ENCODE data around the gene ELAC2.
"Not testable (repeated sequence)": the region's sequence is repeated elsewhere in the genome, so short reads cannot be mapped to it uniquely, and the experiment has no call there.

Gene ELAC2

GRCh38 chr17:12985431-12986293 lies 32.2 kb downstream of the ELAC2 start:
- no peak for DNase-seq

DNA sequence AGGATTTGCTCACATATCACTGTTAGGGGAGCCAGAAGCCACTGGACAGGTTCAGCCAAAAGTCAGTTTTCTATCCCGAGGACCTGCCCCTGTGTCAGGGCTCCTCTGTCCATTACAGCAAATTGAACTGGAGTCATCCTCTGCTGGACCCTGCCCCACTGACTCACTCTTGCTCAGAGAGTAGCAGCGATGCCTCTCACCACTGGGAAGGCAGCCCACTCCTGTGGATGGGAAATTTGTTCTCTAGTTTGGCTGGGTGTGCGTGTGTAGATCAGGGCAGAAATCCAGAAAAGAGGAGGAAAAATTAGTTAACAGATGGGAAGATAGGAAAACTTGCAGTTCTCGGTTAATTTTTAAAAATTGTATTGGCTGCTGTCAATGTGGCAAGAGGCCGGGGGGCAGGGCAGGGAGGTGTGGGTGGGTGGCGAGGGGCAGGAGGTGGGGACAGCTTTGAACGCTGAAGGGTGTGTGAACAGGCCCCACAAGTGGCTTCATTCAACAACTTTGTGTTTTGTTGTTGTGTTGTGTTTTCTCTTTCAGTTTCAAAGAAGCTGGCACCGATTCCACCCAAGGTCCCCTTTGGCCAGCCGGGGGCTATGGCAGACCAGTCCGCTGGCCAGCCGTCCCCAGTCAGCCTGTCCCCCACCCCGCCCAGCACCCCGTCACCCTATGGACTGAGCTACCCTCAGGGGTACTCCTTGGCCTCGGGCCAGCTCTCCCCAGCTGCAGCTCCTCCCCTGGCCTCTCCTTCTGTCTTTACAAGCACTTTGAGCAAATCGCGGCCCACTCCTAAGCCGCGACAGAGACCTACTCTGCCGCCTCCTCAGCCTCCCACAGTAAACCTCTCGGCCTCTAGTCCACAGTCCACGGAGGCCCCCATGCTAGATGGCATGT lies 33.6 kb downstream of the ELAC2 start:
- DNase-seq: no peak

DNA sequence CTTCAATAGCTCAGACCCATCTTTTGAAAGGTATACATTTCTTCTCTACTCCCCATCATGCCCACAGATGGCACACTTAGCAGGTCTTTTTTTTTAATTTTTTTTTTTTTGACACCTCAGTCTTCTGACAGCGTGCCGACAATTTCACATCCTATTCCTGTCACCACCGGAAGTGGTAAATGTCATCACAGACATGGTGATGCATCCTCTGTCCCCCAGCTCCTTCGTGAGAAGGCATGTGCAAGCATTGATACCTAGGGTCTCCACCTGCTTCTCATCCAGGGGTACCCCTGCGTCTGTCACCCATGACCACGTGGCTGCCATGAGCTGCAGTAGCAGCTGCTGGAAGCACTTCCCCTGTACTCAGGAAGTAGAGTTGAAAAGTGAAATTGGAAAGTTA lies 35.6 kb downstream of the ELAC2 start:
- peak; percentile 22 for DNase-seq

- no peak for DNase-seq
Observed at GRCh38 chr17:12979826-12980500, 37.9 kb downstream of the ELAC2 start.

GRCh38 chr17:12979246-12979645 lies 38.6 kb downstream of the ELAC2 start:
- no peak for DNase-seq

DNA sequence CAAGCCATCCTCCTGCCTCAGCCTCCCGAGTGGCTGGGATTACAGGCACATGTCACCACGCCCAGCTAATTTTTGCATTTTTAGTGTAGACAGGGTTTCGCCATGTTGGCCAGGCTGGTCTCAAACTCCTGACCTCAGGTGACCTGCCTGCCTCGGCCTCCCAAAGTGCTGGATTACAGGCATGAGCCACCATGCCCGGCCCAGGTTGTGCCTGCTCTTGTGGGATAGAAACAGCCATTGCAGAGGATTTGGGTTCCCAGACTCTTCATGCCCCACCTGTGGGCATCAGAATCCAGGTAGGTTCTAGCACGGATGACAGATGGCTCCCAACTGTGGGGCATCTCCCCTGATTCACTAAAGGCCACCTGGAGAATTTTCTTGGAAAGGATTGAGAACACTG lies 39.0 kb downstream of the ELAC2 start:
- not testable (repeated sequence) for DNase-seq

DNA sequence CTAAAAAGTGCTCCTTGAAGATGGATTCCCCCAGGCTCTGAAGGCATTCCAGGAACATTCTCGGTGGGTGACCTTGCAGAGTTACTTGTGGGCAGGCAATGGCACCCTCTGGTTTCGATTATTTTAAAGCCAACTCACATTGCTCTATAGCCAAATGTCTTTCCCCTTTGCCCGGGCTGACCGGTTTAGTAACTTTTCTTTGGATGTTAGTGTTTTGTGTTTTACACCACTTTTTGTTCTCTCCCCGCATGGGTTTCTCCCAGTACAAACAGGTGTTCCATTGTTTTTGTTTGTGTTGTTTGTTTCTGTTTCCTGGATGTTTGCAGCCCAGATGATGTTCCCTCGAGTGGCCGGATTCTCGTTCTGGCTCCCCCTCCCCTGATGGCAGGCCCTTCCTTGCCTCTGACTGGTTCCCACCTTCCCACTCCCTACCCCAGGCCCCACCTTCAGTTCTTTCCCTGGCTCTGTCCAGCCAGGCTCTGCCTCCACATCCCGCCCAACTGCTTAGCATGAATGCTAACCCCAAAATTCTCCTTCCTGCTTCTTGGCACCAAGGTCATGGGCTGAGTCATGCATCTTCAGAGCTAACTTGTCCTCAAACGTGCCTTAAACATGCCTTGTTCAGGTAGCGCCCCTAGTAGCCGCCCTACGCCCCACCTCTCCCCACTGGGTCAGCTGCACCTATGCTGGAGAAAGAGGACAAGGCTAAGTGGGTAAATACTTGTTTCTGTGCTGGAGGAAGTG lies 40.6 kb downstream of the ELAC2 start:
- no peak for DNase-seq

DNA sequence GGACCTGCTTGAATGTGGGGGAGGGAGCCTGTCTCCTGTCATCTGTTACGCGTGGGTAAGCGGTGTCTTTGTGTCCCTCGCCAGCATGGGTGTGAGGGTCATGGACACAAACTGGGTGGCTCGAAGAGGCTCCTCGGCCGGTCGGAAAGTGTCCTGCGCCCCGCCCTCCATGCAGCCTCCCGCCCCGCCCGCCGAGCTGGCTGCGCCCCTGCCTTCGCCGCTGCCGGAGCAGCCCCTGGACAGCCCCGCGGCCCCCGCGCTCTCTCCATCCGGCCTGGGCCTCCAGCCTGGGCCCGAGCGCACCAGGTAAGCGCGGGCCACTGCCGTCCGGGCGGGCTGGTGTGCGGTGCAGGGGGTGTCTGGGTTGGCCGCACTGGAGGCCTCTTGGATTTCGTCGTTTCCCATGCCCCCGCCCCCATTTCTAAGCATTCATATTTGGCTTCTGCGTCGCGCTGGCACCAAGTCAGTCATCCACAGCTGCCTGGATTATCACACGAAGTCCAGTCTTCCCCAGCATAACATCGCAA lies 43.8 kb downstream of the ELAC2 start:
- DNase-seq: no peak

DNA sequence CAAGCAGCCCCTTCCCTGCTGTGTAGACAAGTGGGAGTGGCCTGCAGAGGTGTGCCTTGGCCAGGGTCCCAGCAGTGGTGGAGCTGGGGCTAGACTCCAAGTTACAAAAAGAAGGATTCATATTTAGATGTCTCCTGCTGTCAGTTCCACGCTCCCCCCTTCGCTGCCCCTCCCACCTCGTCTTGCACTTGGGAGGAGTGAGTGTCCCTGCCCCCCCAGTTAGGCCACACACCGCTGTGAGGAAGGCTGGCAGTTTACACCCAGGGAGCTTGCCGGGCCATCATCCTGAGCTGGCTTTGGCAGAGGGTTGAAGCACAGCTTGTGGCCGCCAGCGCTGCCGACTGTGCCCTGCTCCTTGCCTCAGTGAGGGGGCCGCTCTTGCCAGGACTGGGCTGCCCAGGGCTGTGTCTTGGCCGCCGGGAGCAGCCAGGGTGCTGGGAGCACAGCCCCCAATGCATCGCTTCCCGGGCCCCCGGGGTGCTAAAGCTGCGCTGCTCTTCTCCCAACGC lies 44.3 kb downstream of the ELAC2 start:
- no peak for DNase-seq

DNA sequence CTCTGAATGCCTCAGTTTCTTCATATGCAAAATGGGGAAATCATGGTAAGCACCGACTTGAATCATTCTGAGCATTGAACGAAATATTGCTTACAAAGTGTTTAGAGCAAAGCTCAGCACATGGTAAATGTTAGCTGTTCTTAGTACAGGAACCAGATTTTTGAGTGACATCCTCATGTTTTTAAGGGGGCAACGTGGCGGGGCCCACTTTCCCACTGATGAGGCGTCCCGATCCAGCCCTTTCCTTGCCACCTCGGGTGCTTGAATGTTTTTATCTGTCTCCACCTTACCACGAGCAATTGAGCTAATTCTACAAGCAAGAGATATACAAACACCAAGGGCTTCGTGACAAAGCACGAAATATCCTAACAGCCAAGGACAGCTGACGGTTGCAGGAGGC lies 49.9 kb downstream of the ELAC2 start:
- DNase-seq: no peak

- DNase-seq: no peak
Observed at GRCh38 chr17:12966413-12966812, 51.4 kb downstream of the ELAC2 start.

DNA sequence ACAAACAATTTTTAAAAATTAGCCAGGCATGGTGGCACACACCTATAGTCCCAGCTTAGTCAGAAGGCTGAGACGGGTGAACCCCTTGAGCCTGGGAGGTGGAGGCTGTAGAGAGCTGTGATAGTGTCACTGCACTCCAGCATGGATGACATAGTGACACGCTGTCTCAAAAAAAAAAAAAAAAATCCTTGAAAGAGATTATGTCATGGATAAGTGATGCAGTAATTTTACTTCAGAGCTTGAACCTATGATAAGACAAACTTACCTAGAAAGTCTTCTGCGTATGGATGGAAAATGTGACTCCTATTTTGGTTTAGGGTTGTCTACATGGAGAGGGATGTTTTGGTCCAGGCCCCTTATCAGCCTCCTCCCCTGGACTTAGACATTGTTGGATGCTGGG lies 51.8 kb downstream of the ELAC2 start:
- no peak for DNase-seq

- no peak for DNase-seq
Observed at GRCh38 chr17:12964840-12965239, 53.0 kb downstream of the ELAC2 start.

GRCh38 chr17:12964162-12964561 lies 53.7 kb downstream of the ELAC2 start:
- DNase-seq: no peak

DNA sequence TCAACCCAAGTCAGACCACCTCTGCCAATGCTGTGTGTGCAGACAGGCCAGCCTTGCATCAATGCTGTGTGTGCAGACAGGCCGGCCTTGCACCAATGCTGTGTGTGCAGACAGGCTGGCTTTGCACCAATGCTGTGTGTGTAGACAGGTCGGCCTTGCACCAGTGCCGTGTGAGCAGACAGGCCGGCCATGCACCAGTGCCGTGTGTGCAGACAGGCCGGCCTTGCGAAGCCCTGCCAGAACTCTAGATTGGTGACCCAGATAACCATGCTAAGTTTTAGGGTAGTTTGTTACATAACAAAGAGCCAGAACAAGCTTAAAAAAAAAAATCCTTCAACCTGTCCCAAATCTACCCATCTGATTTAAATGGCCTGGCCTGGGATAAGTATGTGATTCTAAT lies 54.3 kb downstream of the ELAC2 start:
- no peak for DNase-seq

- no peak for DNase-seq
Observed at GRCh38 chr17:12961655-12962054, 56.2 kb downstream of the ELAC2 start.

- DNase-seq: no peak
Observed at GRCh38 chr17:12959441-12959840, 58.4 kb downstream of the ELAC2 start.

- no peak for DNase-seq
Observed at GRCh38 chr17:12958786-12959185, 59.0 kb downstream of the ELAC2 start.

DNA sequence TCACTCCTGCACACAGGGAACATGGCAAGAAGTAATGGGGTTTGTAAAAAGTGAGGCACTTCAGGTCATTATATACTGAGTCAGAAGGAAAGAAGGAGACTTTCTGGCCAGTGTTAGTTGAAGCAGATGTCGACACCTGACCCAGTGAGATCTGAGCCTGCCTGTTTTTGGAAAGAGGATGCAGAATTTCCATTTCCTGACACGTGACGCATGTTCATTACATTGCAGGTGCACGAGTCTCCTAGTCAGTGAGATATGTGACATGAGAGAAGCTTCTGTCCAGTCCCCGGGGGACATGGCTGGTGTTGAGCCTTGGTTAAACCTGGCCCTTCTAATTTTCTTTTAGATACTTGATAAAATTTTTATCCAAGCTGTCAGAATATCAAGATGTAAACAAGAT lies 62.3 kb downstream of the ELAC2 start:
- DNase-seq: no peak

DNA sequence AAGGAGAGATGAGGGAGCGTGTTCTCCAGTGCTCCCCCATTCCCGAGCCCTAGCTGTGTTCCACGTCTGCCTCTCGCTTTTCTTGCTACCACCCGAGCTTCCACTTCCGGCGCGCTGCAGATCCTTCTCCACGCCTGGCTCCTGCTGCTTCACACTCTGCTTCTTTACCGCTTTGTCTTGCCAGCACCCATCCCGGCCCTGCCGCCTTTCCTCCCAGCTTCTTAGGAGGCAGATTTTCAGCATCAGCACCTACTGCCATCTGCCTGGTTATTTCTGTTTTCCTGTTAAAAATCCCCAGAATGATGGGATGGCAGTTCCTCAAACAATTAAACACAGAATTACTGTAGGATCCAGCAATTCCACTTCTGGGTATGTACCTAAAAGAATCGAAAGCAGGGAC lies 64.7 kb downstream of the ELAC2 start:
- DNase-seq: no peak

DNA sequence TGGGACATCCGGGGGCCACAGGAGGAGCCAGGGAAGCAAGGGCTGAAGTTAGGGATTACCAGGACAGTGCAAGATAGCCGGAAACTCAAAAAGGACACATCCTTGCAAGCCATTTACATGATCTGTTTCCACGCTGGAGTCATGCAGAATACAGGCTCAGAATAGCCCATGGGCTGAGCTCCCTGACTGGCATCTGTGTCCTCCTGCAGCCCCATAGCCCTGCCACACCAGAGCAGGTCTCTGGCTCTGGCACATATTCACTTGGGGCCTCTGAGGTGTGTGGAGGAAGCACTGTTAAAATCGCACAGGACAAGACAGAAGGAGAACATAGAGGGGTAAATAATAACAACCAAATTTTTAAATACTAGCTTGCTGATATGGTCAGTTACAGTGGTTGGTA lies 65.8 kb downstream of the ELAC2 start:
- no peak for DNase-seq

DNA sequence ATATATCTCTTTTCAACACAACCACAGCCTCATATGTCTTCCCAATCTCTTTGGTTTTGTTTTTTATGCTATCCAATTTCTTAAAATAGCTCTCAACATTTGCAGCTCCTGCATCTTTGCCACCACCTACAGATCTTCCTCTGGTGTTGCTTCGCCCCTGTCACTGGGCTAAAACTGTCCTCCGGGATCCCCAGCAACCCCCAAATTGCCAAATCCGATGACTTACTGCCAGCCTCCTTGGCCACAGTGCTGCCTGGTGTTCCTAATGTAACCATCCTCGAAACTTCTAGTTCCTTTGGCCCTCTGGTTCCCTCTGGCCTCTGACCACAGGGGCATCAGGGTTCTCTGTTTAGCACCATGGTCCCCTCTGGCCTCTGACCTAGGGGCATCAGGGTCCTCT lies 70.8 kb downstream of the ELAC2 start:
- DNase-seq: no peak

All from CD4-positive, alpha-beta T cell treated with Interleukin-4 for 4 hours (primary cell).